OCI-M2 (cell line): ENCODE results near the gene EIF5B.
A peak's percentile ranks its signal among the peaks of the same experiment; 100 is the strongest.
"Not testable (repeated sequence)": the region's sequence is repeated elsewhere in the genome, so short reads cannot be mapped to it uniquely, and the experiment has no call there.

Source experiments
- DNase-seq: peaks from one replicate; lab custom pipeline; 2025; ENCODE audit not compliant: unreplicated experiment; lab: John Stamatoyannopoulos, UW

The EIF5B gene

GRCh38 chr2:99337113-99338028 lies at the start of gene EIF5B:
EIF5B (plus strand) TSS chr2:99337389; CDS start chr2:99337555, 166 bp downstream.
- DNase-seq = peak; percentile 39

GRCh38 chr2:99297994-99298393 lies 39.2 kb upstream of the EIF5B start:
- DNase-seq = no peak

- DNase-seq = no peak
Observed at GRCh38 chr2:99299580-99299979, 37.6 kb upstream of the EIF5B start.

GRCh38 chr2:99301097-99301496 lies 36.1 kb upstream of the EIF5B start, which contains the start of gene LYG1:
LYG1 (minus strand) TSS chr2:99301197; CDS start chr2:99295670, 5,527 bp downstream.
- DNase-seq = not testable (repeated sequence)

- DNase-seq = no peak
Observed at GRCh38 chr2:99317161-99317872, 19.9 kb upstream of the EIF5B start.

- DNase-seq = not testable (repeated sequence)
Observed at GRCh38 chr2:99317873-99318200, 19.4 kb upstream of the EIF5B start.

- DNase-seq = no peak
Observed at GRCh38 chr2:99325384-99325783, 11.8 kb upstream of the EIF5B start.

GRCh38 chr2:99335911-99336803 lies 1.0 kb upstream of the EIF5B start, which contains the start of gene TXNDC9:
TXNDC9 (minus strand) TSS chr2:99336333; CDS start chr2:99333210, 3,123 bp downstream.
- DNase-seq = peak; percentile 67

- DNase-seq = no peak
Observed at GRCh38 chr2:99336804-99337112, 431 bp upstream of the EIF5B start.

GRCh38 chr2:99338029-99338585 lies 918 bp downstream of the EIF5B start:
- DNase-seq = no peak

GRCh38 chr2:99340669-99341236 lies 3.6 kb downstream of the EIF5B start:
- no peak for DNase-seq

GRCh38 chr2:99342536-99342935 lies 5.3 kb downstream of the EIF5B start:
- no peak for DNase-seq

- DNase-seq = not testable (repeated sequence)
Observed at GRCh38 chr2:99345446-99345845, 8.3 kb downstream of the EIF5B start.

GRCh38 chr2:99346218-99346617 lies 9.0 kb downstream of the EIF5B start:
- DNase-seq = no peak

- no peak for DNase-seq
Observed at GRCh38 chr2:99348173-99348572, 11.0 kb downstream of the EIF5B start.

GRCh38 chr2:99350194-99350593 lies 13.0 kb downstream of the EIF5B start:
- no peak for DNase-seq

GRCh38 chr2:99354070-99354469 lies 16.9 kb downstream of the EIF5B start:
- DNase-seq = no peak

- not testable (repeated sequence) for DNase-seq
Observed at GRCh38 chr2:99354825-99355224, 17.6 kb downstream of the EIF5B start.

GRCh38 chr2:99356853-99357252 lies 19.7 kb downstream of the EIF5B start:
- DNase-seq = no peak

- DNase-seq = no peak
Observed at GRCh38 chr2:99365661-99366060, 28.5 kb downstream of the EIF5B start.
